GM12878 (cell line): ENCODE results near the gene MCMBP. TPM values are rescaled to one million over a fixed set of nuclear protein-coding genes. Genes with fewer than 3 reads are reported as not detected.

Experiments used
- ATAC-seq: fragments of 200-7000 bp; cut with Tn5 transposase; 3 replicates; pipeline ENCODE4 v1.9.1; 2020; ENCODE audit warnings: mild to moderate bottlenecking, moderate library complexity
- BruUV-seq: library from RNA; stranded (reverse); fragments of 400-500 nt; replicated peaks from 2 replicates; lab custom pipeline; 2021; lab: Mats Ljungman, UMichigan
- CTCF ChIA-PET: fragments of 300-600 bp; sonication (Branson Sonifier 250); formaldehyde crosslinking; extraction: SDS; loops from one replicate; lab custom pipeline; 2021; ENCODE audit warnings: inconsistent platforms; lab: Yijun Ruan, JAX
- POLR2A ChIA-PET: fragments of 350-600 bp; formaldehyde crosslinking; extraction: SDS; loops from one replicate; lab custom pipeline; 2021; ENCODE audit warnings: inconsistent platforms; lab: Charles Lee
- RAD21 ChIA-PET: fragments of 300-600 bp; sonication (Branson Sonifier 250); formaldehyde crosslinking; loops from one replicate; lab custom pipeline; 2023; ENCODE audit warnings: antibody characterized with exemption; ENCODE audit not compliant: unreplicated experiment; lab: Charles Lee
- SMC1A ChIA-PET: fragments of 300-600 bp; sonication (Branson Sonifier 250); formaldehyde crosslinking; loops from one replicate; lab custom pipeline; 2023; ENCODE audit not compliant: unreplicated experiment, uncharacterized antibody; lab: Charles Lee
- DNase-seq: peaks from one replicate; pipeline ENCODE4 v3.0.0-alpha.2; 2011; ENCODE audit warnings: low read depth, low spot score
- FAIRE-seq: peaks from 3 replicates; lab custom pipeline; 2011; peaks lifted over from hg19 to GRCh38; lab: Jason Lieb, UNC
- H2AFZ ChIP-seq: 2 replicates; pipeline ENCODE4 v1.6.0; 2011; ENCODE audit warnings: low read depth, low read length, control low read depth; ENCODE audit not compliant: control insufficient read depth
- H3K27ac ChIP-seq: 2 replicates; pipeline ENCODE4 v1.5.1; 2011; ENCODE audit warnings: control low read depth; ENCODE audit not compliant: control insufficient read depth, insufficient read depth
- H3K27me3 ChIP-seq, 2 experiments: replicated peaks in 1 of 2; 2 replicates each; pipeline versions ENCODE4 v1.6.0 to v1.6.1; 2011; ENCODE audit warnings: low read length in 1 of 2; ENCODE audit not compliant: control insufficient read depth in 2 of 2, insufficient read depth in 2 of 2
- H3K36me3 ChIP-seq, 2 experiments: 2 replicates each; pipeline ENCODE4 v1.5.1; 2011; ENCODE audit warnings: low read length in 1 of 2; ENCODE audit not compliant: control insufficient read depth in 2 of 2, insufficient read depth in 2 of 2
- H3K4me1 ChIP-seq: 2 replicates; pipeline ENCODE4 v1.6.1; 2011; ENCODE audit warnings: mild to moderate bottlenecking, low read length, moderate library complexity, mixed read lengths; ENCODE audit not compliant: control insufficient read depth, insufficient read depth
- H3K4me2 ChIP-seq: 2 replicates; pipeline ENCODE4 v1.6.0; 2011; ENCODE audit warnings: control low read depth; ENCODE audit not compliant: control insufficient read depth, insufficient read depth
- H3K4me3 ChIP-seq: fragments of 200-600 bp; sonication (generic); 2 replicates; pipeline ENCODE4 v1.5.1; 2016
- H3K79me2 ChIP-seq: 2 replicates; pipeline ENCODE4 v1.6.0; 2011; ENCODE audit warnings: low read length; ENCODE audit not compliant: control insufficient read depth, insufficient read depth
- H3K9ac ChIP-seq: 2 replicates; pipeline ENCODE4 v1.8.0; 2011; ENCODE audit warnings: low read length, control low read depth, mixed read lengths; ENCODE audit not compliant: control insufficient read depth, insufficient read depth
- H3K9me3 ChIP-seq: replicated peaks from 3 replicates; pipeline ENCODE4 v1.5.1; 2011; ENCODE audit warnings: mild to moderate bottlenecking, low read length; ENCODE audit not compliant: control insufficient read depth, insufficient read depth
- H4K20me1 ChIP-seq: 2 replicates; pipeline ENCODE4 v1.6.0; 2011; ENCODE audit not compliant: control insufficient read depth, insufficient read depth
- ATF7 ChIP-seq: fragments of 450-650 bp; IDR thresholded peaks from 2 replicates; pipeline ENCODE4 v1.6.1; 2016; ENCODE audit warnings: low read depth, mild to moderate bottlenecking
- BHLHE40 ChIP-seq, 2 experiments: fragments of 450-650 bp in 1 of 2; IDR thresholded peaks; 2 replicates each; pipeline ENCODE4 v1.6.1; 2011 to 2017; ENCODE audit warnings: low read depth in 2 of 2, borderline replicate concordance in 1 of 2, improper control_type of control experiment in 1 of 2, low read length in 1 of 2, mild to moderate bottlenecking in 1 of 2
- HDGF ChIP-seq: fragments of 450-650 bp; IDR thresholded peaks from 2 replicates; pipeline ENCODE4 v1.6.1; 2016; ENCODE audit warnings: antibody characterized with exemption
- MTA2 ChIP-seq: fragments of 450-650 bp; IDR thresholded peaks from 2 replicates; pipeline ENCODE4 v1.6.1; 2016; ENCODE audit warnings: low read depth, mild to moderate bottlenecking, moderate library complexity
- RAD51 ChIP-seq: fragments of 450-650 bp; IDR thresholded peaks from 2 replicates; pipeline ENCODE4 v1.6.1; 2016; ENCODE audit warnings: moderate library complexity, mild to moderate bottlenecking, inconsistent platforms
- RBBP5 ChIP-seq: fragments of 200-600 bp; sonication (generic); conservative IDR thresholded peaks from 2 replicates; pipeline ENCODE4 v1.6.1; 2016
- RCOR1 ChIP-seq: conservative IDR thresholded peaks from 2 replicates; pipeline ENCODE4 v1.6.1; 2012; ENCODE audit warnings: low read depth, low read length, improper control_type of control experiment
- SUZ12 ChIP-seq: fragments of 200-600 bp; sonication (generic); IDR thresholded peaks from one replicate; pipeline ENCODE4 v1.6.1; 2018; ENCODE audit warnings: antibody characterized with exemption, mild to moderate bottlenecking; ENCODE audit not compliant: unreplicated experiment
- TAF1 ChIP-seq: IDR thresholded peaks from 2 replicates; pipeline ENCODE4 v1.6.1; 2011; ENCODE audit warnings: mild to moderate bottlenecking, low read depth, low read length, borderline replicate concordance
- TBL1XR1 ChIP-seq: IDR thresholded peaks from 2 replicates; pipeline ENCODE4 v1.6.1; 2012; ENCODE audit warnings: low read depth, low read length, improper control_type of control experiment
- ZBTB40 ChIP-seq: fragments of 450-650 bp; IDR thresholded peaks from 2 replicates; pipeline ENCODE4 v1.6.1; 2016; ENCODE audit warnings: mild to moderate bottlenecking, moderate library complexity, borderline replicate concordance
- ZSCAN29 ChIP-seq: fragments of 450-650 bp; IDR thresholded peaks from 2 replicates; pipeline ENCODE4 v1.6.1; 2017; ENCODE audit warnings: mild to moderate bottlenecking, moderate library complexity
- WGBS: methylation state at CpG from one replicate; pipeline ENCODE4 v1.1.6; 2016; ENCODE audit warnings: low lambda C conversion rate; ENCODE audit not compliant: insufficient replicate concordance, insufficient coverage; ENCODE audit errors: missing lambda C conversion rate; 5-methylcytosine and 5-hydroxymethylcytosine counted together
- in situ Hi-C: fragments of 300-500 bp; cut with MboI; formaldehyde crosslinking; loops from 9 replicates; pipeline ENCODE4 v1.14.3; 2018; ENCODE audit warnings: mixed read lengths
- intact Hi-C: fragments of 100-400 bp; cut with micrococcal nuclease; formaldehyde crosslinking; loops from one replicate; pipeline ENCODE4 v1.14.2; 2022; ENCODE audit not compliant: unreplicated experiment
- polyA plus RNA-seq, 11 experiments: library from polyadenylated mRNA; depleted of rRNA in 4 of 11; unstranded in 6 of 11; stranded (reverse) in 5 of 11; fragments of >200 nt; fragmentation: Nextera tagmentation in 4 of 11; fragmentation: Illumina TruSeq in 1 of 11; extraction: Ambion mirVana in 4 of 11; extraction: Trizol in 1 of 11; gene quantifications; 1 replicate in 1 of 11; 2 replicates in 10 of 11; pipeline versions ENCODE4 v1.2.1 to v1.2.3, GENCODE V29; 2011 to 2016; ENCODE audit warnings: inconsistent platforms in 2 of 11, missing spikeins in 2 of 11, low read depth in 1 of 11
- total RNA-seq, 4 experiments: library from RNA; depleted of rRNA in 3 of 4; stranded (reverse); fragments of >200 nt in 3 of 4; fragmentation: Illumina TruSeq in 1 of 4; extraction: Trizol in 1 of 4; gene quantifications; 2 replicates each; pipeline versions ENCODE4 v1.2.1 to v1.2.3, GENCODE V29; 2013 to 2021
- TF ChIP-seq, protein P1 (sequence below): fragments of 450-650 bp; IDR thresholded peaks from 2 replicates; pipeline ENCODE4 v1.6.1; 2017; ENCODE audit warnings: mild to moderate bottlenecking, moderate library complexity
- TF ChIP-seq, protein P2 (sequence below): fragments of 150-350 bp; IDR thresholded peaks from 2 replicates; pipeline ENCODE4 v1.6.1; 2014; ENCODE audit warnings: mild to moderate bottlenecking, low read depth, low read length

The MCMBP gene
- total and polyA plus RNA-seq, 10 of the 15 experiments (the other 5 are each of a cell fraction or from before 2014, with no cell fraction given) = 7.6 to 93.1 (median 75.7) TPM

GRCh38 chr10:119807960-119808697 lies 64.5 kb downstream of the MCMBP start:
- no TSS peak for BruUV-seq
- CTCF ChIA-PET = interaction anchor here (0.6 to 1.8 kb wide), 3 partner anchors 18 to 1240 kb away, joined by 3 to 9 read pairs (median 3); no protein-coding TSS in a partner anchor
- no peak overlapping the region for H2AFZ ChIP-seq
- in situ Hi-C loops (no loop called here), intact Hi-C loops (no loop called here)
- RAD21 ChIA-PET = interaction anchor here (1.1 to 1.5 kb wide), 2 partner anchors 57 to 121 kb away, joined by 4 read pairs; no protein-coding TSS in a partner anchor
- peaks cover 0 to 3% of the 10 kb centered on the region in 2 experiments; a peak in 3 of 4 replicates for H3K36me3 ChIP-seq
- H3K9me3 ChIP-seq = no peaks in the 10 kb centered on the region
- ATAC-seq (peak; percentile 93), DNase-seq (no peak), FAIRE-seq (no peak)
- WGBS = 80% methylated on average over 3 of the region's 3 CpGs
- POLR2A ChIA-PET = no interaction called here
- H3K27me3 ChIP-seq = no peaks in the 10 kb centered on the region
- H3K4me2 ChIP-seq = no peak overlapping the region
- no peak overlapping the region for H3K27ac ChIP-seq
- SMC1A ChIA-PET = interaction anchor here (1.2 to 3.1 kb wide), 5 partner anchors 47 to 121 kb away, joined by 3 to 16 read pairs (median 5); no protein-coding TSS in a partner anchor
- no peaks in the 10 kb centered on the region for H4K20me1 ChIP-seq
- H3K4me1 ChIP-seq = peaks cover 2% of the 10 kb centered on the region; the same call in 1 of the 2 replicates
- no peak overlapping the region for H3K9ac ChIP-seq
- no peaks in the 10 kb centered on the region for H3K79me2 ChIP-seq
- H3K4me3 ChIP-seq = no peak overlapping the region
- TF ChIP-seq SUZ12 (no peak), RAD51 (no peak), RBBP5 (no peak), TAF1 (no peak), MTA2 (no peak), ATF7 (0 out of 2 replicates have a peak, but pooled peaks have one; percentile 30), BHLHE40 (IDR thresholded peaks at IDR 0.05; ENCODE audit: borderline replicate concordance in 1 of 2, low read depth in 2 of 2, low read length in 1 of 2) (peak in 1 of 2 experiments; percentile 8; a peak in 1 of 4 replicates), RCOR1 (no peak), ZSCAN29 (no peak), HDGF (no peak), ZBTB40 (no peak), TBL1XR1 (no peak)
- TF ChIP-seq, protein P1, sequence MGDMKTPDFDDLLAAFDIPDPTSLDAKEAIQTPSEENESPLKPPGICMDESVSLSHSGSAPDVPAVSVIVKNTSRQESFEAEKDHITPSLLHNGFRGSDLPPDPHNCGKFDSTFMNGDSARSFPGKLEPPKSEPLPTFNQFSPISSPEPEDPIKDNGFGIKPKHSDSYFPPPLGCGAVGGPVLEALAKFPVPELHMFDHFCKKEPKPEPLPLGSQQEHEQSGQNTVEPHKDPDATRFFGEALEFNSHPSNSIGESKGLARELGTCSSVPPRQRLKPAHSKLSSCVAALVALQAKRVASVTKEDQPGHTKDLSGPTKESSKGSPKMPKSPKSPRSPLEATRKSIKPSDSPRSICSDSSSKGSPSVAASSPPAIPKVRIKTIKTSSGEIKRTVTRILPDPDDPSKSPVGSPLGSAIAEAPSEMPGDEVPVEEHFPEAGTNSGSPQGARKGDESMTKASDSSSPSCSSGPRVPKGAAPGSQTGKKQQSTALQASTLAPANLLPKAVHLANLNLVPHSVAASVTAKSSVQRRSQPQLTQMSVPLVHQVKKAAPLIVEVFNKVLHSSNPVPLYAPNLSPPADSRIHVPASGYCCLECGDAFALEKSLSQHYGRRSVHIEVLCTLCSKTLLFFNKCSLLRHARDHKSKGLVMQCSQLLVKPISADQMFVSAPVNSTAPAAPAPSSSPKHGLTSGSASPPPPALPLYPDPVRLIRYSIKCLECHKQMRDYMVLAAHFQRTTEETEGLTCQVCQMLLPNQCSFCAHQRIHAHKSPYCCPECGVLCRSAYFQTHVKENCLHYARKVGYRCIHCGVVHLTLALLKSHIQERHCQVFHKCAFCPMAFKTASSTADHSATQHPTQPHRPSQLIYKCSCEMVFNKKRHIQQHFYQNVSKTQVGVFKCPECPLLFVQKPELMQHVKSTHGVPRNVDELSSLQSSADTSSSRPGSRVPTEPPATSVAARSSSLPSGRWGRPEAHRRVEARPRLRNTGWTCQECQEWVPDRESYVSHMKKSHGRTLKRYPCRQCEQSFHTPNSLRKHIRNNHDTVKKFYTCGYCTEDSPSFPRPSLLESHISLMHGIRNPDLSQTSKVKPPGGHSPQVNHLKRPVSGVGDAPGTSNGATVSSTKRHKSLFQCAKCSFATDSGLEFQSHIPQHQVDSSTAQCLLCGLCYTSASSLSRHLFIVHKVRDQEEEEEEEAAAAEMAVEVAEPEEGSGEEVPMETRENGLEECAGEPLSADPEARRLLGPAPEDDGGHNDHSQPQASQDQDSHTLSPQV = no peak
- TF ChIP-seq, protein P2, sequence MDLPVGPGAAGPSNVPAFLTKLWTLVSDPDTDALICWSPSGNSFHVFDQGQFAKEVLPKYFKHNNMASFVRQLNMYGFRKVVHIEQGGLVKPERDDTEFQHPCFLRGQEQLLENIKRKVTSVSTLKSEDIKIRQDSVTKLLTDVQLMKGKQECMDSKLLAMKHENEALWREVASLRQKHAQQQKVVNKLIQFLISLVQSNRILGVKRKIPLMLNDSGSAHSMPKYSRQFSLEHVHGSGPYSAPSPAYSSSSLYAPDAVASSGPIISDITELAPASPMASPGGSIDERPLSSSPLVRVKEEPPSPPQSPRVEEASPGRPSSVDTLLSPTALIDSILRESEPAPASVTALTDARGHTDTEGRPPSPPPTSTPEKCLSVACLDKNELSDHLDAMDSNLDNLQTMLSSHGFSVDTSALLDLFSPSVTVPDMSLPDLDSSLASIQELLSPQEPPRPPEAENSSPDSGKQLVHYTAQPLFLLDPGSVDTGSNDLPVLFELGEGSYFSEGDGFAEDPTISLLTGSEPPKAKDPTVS = no peak
